GM19043 (cell line): ENCODE data around the gene NPHP4.

Experiments used
- ATAC-seq: cut with Tn5 transposase; IDR thresholded peaks from one replicate; pipeline ENCODE4 v1.9.1; 2021; ENCODE audit warnings: low read depth; ENCODE audit not compliant: unreplicated experiment

NPHP4 gene

DNA sequence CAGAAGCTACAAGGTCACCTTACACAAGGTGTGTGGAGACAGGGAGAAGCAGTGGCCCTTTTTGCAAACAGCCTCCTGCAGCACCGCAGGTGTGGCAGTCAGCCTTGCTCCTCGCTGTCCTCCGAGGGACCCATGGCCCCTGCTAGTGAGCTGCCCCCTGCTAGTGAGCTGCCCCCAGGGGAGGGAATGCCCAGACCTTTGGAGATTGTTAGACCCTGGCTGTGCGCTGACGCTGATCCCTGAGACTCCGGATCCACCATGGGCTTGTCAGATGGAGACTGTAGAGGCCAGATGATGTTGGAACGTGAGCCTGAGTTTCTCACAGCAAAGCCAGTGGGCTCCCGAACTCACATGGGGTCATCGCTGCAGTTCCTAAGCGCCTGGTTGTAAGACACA, 172.2 kb downstream of the NPHP4 start:
- ATAC-seq, result no peak

GRCh38 chr1:5819391-5820025, 172.7 kb downstream of the NPHP4 start:
- no peak for ATAC-seq

- no peak for ATAC-seq
Observed at GRCh38 chr1:5818755-5819154, 173.5 kb downstream of the NPHP4 start.

DNA sequence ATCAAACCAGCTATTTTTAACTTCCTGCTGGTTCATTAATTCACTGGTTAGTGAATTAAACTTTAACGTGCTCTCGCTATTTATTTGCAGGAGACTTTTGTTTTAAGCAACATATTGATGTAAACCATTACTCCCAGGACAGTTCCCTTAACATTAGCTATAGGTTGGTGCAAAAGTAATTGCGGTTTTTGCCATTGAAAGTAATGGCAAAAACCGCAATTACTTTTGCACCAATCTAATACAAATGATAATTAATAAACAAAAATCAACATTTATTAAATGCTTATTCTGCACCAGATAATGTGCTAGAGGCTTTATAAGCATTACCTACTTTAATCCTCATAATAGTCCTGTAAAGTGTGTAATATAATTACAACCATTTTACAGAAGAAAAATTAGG, 176.5 kb downstream of the NPHP4 start:
- ATAC-seq, result no peak

DNA sequence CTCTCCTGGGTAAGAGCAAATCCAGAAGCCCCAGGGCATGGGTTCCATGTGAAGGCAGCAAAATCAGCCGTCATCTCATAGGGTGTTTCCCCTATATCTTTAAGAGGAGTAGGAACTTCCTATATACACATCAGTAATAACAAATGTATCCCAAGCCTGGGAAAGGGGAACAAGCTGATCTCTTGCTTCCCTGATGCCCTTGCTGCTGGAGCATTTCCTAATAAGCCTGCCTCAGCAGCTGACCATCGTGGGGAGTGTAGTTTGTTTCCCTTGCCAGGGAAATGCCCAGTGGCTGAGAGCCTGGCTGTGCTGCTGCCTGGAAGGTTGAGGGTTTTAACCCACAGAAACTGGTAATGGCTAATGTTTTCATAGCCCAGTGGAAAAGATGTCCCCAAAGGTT, 177.0 kb downstream of the NPHP4 start:
- ATAC-seq, result no peak

- no peak for ATAC-seq
Observed at GRCh38 chr1:5814046-5814619, 178.1 kb downstream of the NPHP4 start.

GRCh38 chr1:5813480-5813879, 178.7 kb downstream of the NPHP4 start:
- ATAC-seq, result no peak
